Activated naive CD4-positive, alpha-beta T cell treated with anti-CD3 and anti-CD28 coated beads for 36 hours (primary cell): ENCODE measurements around the gene ACTL9. TPM values are rescaled to one million over a fixed set of nuclear protein-coding genes. Genes with fewer than 3 reads are reported as not detected.
"Not testable (repeated sequence)": the region's sequence is repeated elsewhere in the genome, so short reads cannot be mapped to it uniquely, and the experiment has no call there.

Experiments used
- CTCF ChIA-PET: fragments of 350-600 bp; sonication (Branson Sonifier 250); formaldehyde crosslinking; loops from one replicate; lab custom pipeline; 2021; ENCODE audit warnings: antibody characterized with exemption; lab: Charles Lee
- DNase-seq: peaks from one replicate; pipeline ENCODE4 v3.0.0-alpha.2; 2020
- H3K27ac Mint-ChIP-seq: one replicate; pipeline ENCODE4 v1.8.0; 2021; ENCODE audit warnings: mild to moderate bottlenecking, mixed read lengths
- H3K27me3 Mint-ChIP-seq: one replicate; pipeline ENCODE4 v1.8.0; 2021; ENCODE audit warnings: low read depth, mixed read lengths
- H3K36me3 Mint-ChIP-seq: one replicate; pipeline ENCODE4 v1.8.0; 2021; ENCODE audit warnings: low read depth, mixed read lengths
- H3K4me1 Mint-ChIP-seq: one replicate; pipeline ENCODE4 v1.8.0; 2021; ENCODE audit warnings: low read depth, mixed read lengths
- H3K4me3 Mint-ChIP-seq: one replicate; pipeline ENCODE4 v1.8.0; 2021; ENCODE audit warnings: mild to moderate bottlenecking, moderate library complexity, mixed read lengths
- H3K9me3 Mint-ChIP-seq: one replicate; pipeline ENCODE4 v1.8.0; 2021; ENCODE audit warnings: mixed read lengths
- intact Hi-C: fragments of 100-400 bp; cut with micrococcal nuclease; formaldehyde crosslinking; loops from one replicate; pipeline ENCODE4 v1.15.1; 2023
- total RNA-seq, 2 experiments: library from RNA; stranded (reverse); gene quantifications; one replicate each; pipeline ENCODE4 v1.2.3, GENCODE V29; 2021

The ACTL9 gene, protein sequence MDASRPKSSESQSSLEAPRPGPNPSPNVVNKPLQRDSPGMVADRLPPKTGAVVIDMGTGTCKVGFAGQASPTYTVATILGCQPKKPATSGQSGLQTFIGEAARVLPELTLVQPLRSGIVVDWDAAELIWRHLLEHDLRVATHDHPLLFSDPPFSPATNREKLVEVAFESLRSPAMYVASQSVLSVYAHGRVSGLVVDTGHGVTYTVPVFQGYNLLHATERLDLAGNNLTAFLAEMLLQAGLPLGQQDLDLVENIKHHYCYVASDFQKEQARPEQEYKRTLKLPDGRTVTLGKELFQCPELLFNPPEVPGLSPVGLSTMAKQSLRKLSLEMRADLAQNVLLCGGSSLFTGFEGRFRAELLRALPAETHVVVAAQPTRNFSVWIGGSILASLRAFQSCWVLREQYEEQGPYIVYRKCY
- total RNA-seq, result not detected

DNA sequence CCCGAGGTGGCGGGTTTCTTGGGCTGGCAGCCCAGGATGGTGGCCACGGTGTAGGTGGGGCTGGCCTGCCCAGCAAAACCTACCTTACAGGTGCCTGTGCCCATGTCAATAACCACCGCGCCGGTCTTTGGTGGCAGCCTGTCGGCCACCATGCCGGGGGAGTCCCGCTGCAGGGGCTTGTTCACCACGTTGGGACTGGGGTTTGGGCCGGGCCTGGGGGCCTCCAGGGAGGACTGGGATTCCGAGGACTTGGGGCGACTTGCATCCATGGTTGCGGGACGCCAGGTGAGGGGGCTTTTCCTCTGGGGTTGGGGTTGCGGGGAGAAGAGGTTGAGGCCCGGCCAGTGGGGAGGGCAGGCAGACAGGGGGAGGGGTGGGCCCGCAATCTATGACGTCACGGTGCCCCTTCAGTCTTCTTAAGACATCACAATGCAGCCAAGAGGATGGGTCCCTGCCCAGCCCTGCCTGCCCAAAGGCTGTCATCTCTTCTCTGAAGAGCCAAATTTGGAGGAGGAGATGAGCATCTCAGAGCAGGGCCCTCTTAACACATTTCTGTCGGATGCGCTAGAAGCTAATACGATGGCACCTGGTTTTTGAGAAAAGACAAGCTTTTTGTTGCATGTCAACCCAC lies at the start of gene ACTL9:
TSS of gene ACTL9 (minus strand) at position 363 of the 631 bp plus-strand sequence. CDS start at position 269, 94 bp downstream.
- CTCF ChIA-PET, result interaction anchor here (0.6 to 1.6 kb wide), 3 partner anchors 11 to 80 kb away, joined by 3 to 9 read pairs (median 3); no protein-coding TSS in a partner anchor
- no peaks in the 10 kb centered on the region for H3K36me3 Mint-ChIP-seq
- H3K27me3 Mint-ChIP-seq, result peaks cover 3% of the 10 kb centered on the region
- no peak within 1 kb of the TSS for H3K27ac Mint-ChIP-seq
- DNase-seq, result no peak
- intact Hi-C loops, result no loop called here
- H3K4me1 Mint-ChIP-seq, result peaks cover 29% of the 10 kb centered on the region
- no peaks in the 10 kb centered on the region for H3K9me3 Mint-ChIP-seq
- no peak within 1 kb of the TSS for H3K4me3 Mint-ChIP-seq

DNA sequence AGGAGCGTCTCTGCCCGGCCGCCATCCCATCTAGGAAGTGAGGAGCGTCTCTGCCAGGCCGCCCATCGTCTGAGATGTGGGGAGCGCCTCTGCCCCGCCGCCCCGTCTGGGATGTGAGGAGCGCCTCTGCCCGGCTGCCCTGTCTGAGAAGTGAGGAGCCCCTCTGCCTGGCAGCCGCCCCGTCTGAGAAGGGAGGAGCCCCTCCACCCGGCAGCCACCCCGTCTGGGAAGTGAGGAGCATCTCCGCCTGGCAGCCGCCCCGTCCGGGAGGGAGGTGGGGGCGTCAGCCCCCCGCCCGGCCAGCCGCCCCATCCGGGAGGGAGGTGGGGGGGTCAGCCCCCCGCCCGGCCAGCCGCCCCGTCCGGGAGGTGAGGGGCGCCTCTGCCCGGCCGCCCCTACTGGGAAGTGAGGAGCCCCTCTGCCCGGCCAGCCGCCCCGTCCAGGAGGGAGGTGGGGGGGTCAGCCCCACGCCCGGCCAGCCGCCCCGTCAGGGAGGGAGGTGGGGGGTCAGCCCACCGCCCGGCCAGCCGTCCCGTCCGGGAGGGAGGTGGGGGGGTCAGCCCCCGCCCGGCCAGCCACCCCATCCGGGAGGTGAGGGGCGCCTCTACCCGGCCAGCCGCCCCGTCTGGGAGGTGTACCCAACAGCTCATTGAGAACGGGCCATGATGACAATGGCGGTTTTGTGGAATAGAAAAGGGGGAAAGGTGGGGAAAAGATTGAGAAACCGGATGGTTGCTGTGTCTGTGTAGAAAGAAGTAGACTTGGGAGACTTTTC lies 40.9 kb upstream of the ACTL9 start:
- H3K27me3 Mint-ChIP-seq, DNase-seq, intact Hi-C loops, CTCF ChIA-PET, H3K4me3 Mint-ChIP-seq, H3K9me3 Mint-ChIP-seq, H3K4me1 Mint-ChIP-seq, H3K27ac Mint-ChIP-seq, H3K36me3 Mint-ChIP-seq: not testable (repeated sequence)

DNA sequence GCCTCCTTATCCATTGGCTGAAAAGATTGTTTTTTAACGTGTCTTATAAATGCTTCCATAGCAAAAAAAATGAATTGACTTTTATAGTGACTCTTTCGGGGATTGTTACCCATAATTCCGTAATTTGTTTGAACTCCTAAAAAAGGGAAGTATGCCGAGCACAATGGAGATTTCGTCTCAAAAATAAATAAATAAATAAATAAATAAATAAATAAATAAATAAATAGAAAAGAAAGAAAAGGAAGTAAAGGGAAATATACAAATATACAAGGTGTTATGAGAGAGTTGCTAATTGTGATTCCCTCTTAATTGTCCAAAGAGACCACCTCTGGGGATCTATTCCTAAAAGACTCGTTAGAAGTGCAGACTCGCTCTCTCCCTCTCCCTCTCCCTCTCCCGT lies 39.8 kb upstream of the ACTL9 start:
- Mint-ChIP-seq H3K4me1 (no peaks in the 10 kb centered on the region), H3K36me3 (no peaks in the 10 kb centered on the region), H3K27ac (no peak overlapping the region), H3K4me3 (no peak overlapping the region), H3K27me3 (no peaks in the 10 kb centered on the region), H3K9me3 (no peaks in the 10 kb centered on the region)
- intact Hi-C loops, result no loop called here
- CTCF ChIA-PET, result interaction anchor here (0.6 kb wide), 1 partner anchor 616 kb away, joined by 3 read pairs; no protein-coding TSS in a partner anchor
- no peak for DNase-seq

DNA sequence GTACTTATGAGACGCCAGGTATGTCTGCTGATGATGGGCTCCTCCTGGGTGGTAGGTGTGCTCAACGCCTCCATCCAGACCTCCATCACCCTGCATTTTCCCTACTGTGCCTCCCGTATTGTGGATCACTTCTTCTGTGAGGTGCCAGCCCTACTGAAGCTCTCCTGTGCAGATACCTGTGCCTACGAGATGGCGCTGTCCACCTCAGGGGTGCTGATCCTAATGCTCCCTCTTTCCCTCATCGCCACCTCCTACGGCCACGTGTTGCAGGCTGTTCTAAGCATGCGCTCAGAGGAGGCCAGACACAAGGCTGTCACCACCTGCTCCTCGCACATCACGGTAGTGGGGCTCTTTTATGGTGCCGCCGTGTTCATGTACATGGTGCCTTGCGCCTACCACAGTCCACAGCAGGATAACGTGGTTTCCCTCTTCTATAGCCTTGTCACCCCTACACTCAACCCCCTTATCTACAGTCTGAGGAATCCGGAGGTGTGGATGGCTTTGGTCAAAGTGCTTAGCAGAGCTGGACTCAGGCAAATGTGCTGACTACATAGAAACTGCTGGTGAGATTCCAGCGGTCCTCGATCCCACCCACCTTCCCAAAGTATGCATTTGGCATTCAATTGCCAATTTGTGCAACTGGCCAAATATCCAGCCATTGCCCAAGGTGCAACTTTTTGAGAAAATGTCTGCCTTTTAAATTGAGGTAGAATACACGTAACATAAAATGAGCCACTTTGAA lies 33.0 kb upstream of the ACTL9 start:
- DNase-seq, result peak; percentile 32

DNA sequence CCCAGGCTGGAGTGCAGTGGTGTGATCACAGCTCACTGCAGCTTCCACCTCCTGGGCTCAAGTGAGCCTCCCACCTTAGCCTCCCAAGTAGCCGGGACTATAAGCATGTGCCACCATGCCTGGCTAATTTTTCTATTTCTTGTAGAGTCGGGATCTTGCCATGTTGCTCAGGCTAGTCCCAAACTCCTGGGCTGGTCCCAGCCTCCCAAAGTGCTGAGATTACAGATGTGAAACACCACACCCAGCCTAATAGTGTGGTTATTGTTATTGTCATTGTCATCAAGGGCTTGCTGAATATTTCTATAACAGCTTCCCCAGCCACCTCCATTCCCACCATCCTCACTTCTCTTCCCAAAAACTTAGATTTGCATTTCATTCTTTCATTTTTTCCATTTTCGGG lies 25.7 kb upstream of the ACTL9 start:
- Mint-ChIP-seq H3K4me3 (no peak overlapping the region), H3K9me3 (no peaks in the 10 kb centered on the region), H3K27ac (no peak overlapping the region), H3K4me1 (no peaks in the 10 kb centered on the region), H3K27me3 (peaks cover 6% of the 10 kb centered on the region), H3K36me3 (no peaks in the 10 kb centered on the region)
- CTCF ChIA-PET, result no interaction called here
- intact Hi-C loops, result no loop called here
- DNase-seq, result no peak

More for the DNA sequence above, 33.0 kb upstream of the ACTL9 start:
- H3K4me3 Mint-ChIP-seq, result no peak overlapping the region
- no peak overlapping the region for H3K27ac Mint-ChIP-seq
- H3K27me3 Mint-ChIP-seq, result no peaks in the 10 kb centered on the region
- no peaks in the 10 kb centered on the region for H3K4me1 Mint-ChIP-seq
- intact Hi-C loops, result no loop called here
- H3K36me3 Mint-ChIP-seq, result no peaks in the 10 kb centered on the region
- H3K9me3 Mint-ChIP-seq, result no peaks in the 10 kb centered on the region
- CTCF ChIA-PET, result no interaction called here

DNA sequence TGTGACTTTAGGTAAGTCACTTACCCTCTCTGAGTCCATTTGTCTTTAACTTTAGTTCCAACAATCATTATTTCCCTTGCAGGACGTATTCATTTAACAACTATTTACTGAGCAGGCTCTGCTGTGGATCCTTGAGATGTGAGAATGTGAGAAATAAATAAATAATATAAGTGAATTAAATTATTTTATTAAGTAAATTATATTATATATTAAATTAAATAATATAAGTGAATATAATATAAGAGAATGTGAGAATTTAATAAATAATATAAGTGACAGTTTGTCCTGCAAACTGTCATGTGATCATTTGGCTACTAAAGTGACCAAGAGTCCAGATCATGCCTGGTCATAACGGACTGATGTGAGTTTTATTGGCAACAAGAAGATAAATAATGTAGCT lies 23.4 kb upstream of the ACTL9 start:
- peaks cover 6% of the 10 kb centered on the region for H3K27me3 Mint-ChIP-seq
- no peaks in the 10 kb centered on the region for H3K36me3 Mint-ChIP-seq
- intact Hi-C loops, result no loop called here
- H3K27ac Mint-ChIP-seq, result no peak overlapping the region
- CTCF ChIA-PET, result no interaction called here
- H3K4me3 Mint-ChIP-seq, result no peak overlapping the region
- peaks cover 1% of the 10 kb centered on the region for H3K9me3 Mint-ChIP-seq
- no peak for DNase-seq
- H3K4me1 Mint-ChIP-seq, result no peaks in the 10 kb centered on the region

DNA sequence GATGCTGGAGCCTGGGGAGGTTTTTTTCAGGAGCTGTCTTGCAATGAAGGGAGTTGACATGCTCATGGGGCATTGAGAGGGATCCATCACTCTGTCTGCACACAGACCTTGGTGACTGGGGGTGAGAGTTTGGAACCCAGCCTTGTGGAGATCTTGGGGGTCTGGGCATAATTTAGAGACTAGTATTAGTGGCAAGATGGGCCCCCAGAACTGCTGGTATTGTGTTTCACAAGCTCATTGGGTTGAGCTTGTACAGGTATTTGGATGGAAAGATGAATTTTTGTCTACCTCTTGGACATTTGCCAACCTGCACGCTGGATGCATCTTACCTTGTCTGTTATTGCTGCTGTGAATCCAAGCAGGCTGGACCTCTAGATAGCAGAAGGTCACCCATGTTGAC lies 22.7 kb upstream of the ACTL9 start, which contains the start of gene OR2Z1:
TSS of gene OR2Z1 (plus strand) at position 301 of the 400 bp plus-strand sequence. CDS start 9,395 bp downstream, outside the sequence.
- Mint-ChIP-seq H3K4me3 (no peak within 1 kb of the TSS), H3K27me3 (peaks cover 6% of the 10 kb centered on the region), H3K4me1 (no peaks in the 10 kb centered on the region), H3K9me3 (peaks cover 3% of the 10 kb centered on the region), H3K27ac (no peak within 1 kb of the TSS), H3K36me3 (no peaks in the 10 kb centered on the region)
- intact Hi-C loops, result no loop called here
- CTCF ChIA-PET, result no interaction called here
- no peak for DNase-seq

DNA sequence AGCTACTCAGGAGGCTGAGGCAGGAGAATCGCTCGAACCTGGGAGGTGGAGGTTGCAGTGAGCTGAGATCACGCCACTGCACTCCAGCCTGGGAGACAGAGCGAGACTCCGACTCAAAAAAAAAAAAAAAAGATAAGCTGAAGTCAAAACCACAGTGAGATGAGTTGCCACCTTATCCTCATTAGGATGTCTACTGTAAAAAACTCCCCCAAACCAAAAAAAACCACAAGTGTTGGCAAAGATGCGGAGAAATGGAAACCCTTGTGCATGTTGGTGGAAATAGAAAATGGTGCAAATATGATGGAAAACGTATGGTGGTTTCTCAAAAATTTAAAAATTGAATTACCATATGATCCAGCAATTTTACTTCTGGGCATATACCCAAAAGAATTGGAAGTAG lies 11.7 kb upstream of the ACTL9 start:
- Mint-ChIP-seq H3K4me1 (peaks cover 11% of the 10 kb centered on the region), H3K9me3 (peaks cover 10% of the 10 kb centered on the region)
- H3K36me3 Mint-ChIP-seq, H3K27me3 Mint-ChIP-seq, H3K27ac Mint-ChIP-seq, DNase-seq, intact Hi-C loops, H3K4me3 Mint-ChIP-seq, CTCF ChIA-PET: not testable (repeated sequence)

DNA sequence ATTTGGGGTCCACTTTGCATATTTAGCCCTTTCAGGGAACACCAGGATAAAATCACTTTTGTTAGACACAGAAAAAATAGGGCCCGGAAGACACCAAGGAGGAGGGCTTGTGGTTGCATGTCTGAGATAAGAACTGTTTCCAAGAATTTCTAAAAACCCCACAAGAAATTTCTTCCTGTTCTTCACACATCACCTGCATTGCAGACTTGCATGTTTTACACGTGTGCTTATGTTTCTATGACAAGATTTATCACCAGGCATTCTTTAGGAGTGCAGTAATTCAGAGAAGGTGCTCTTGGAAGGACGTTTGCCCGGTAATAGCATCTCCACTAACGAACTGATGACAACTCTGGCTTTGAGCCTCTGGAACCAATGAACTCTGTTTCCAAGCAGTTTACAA lies 7.1 kb upstream of the ACTL9 start:
- H3K4me1 Mint-ChIP-seq, result peaks cover 47% of the 10 kb centered on the region
- no peaks in the 10 kb centered on the region for H3K27me3 Mint-ChIP-seq
- no peak overlapping the region for H3K4me3 Mint-ChIP-seq
- H3K9me3 Mint-ChIP-seq, result no peaks in the 10 kb centered on the region
- H3K36me3 Mint-ChIP-seq, result no peaks in the 10 kb centered on the region
- CTCF ChIA-PET, result no interaction called here
- intact Hi-C loops, result no loop called here
- H3K27ac Mint-ChIP-seq, result no peak overlapping the region
- DNase-seq, result no peak

DNA sequence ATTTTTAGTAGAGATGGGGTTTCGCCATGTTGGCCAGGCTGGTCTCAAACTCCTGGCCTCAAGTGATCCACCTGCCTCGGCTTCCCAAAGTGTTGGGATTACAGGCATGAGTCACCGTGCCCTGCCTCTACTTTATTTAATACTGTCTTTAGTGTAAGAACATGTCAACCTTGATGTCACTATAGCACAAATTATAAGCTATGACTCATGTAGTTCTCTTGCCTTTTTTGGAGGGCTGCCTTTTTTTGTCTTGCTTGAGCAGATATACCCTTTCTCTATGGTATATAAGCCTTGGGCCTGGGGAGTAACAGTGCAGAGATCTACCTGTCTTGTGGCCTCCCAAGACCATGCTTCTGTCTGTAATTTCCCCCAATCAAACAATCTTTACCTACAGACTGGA lies 6.7 kb upstream of the ACTL9 start:
- intact Hi-C loops, DNase-seq, H3K4me3 Mint-ChIP-seq, H3K27me3 Mint-ChIP-seq, H3K36me3 Mint-ChIP-seq, CTCF ChIA-PET, H3K27ac Mint-ChIP-seq, H3K9me3 Mint-ChIP-seq: not testable (repeated sequence)
- H3K4me1 Mint-ChIP-seq, result peaks cover 48% of the 10 kb centered on the region

DNA sequence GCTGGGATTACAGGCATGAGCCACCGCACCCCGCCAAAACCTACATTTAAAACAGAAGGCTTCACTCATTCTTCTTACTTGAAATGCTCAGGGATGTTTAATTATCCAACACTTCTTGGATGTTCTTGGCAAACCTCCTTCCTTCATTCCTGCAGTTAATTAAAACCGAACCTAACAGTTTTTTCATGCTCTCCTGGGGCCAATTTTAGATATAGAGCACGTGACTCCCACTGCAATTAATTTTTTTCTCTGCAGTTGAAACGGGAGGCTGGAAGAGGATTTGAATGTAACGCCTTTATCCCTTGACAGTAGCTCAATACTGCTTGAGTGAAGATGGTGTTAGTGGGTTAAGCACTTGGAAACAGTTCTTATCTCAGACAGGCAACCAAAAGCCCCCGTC lies 4.6 kb upstream of the ACTL9 start:
- no peak overlapping the region for H3K4me3 Mint-ChIP-seq
- CTCF ChIA-PET, result interaction anchor here (0.6 to 2.3 kb wide), 2 partner anchors 9 to 49 kb away, joined by 3 to 6 read pairs; no protein-coding TSS in a partner anchor
- peaks cover 45% of the 10 kb centered on the region for H3K4me1 Mint-ChIP-seq
- H3K9me3 Mint-ChIP-seq, result no peaks in the 10 kb centered on the region
- intact Hi-C loops, result no loop called here
- H3K27me3 Mint-ChIP-seq, result no peaks in the 10 kb centered on the region
- no peaks in the 10 kb centered on the region for H3K36me3 Mint-ChIP-seq
- no peak for DNase-seq
- no peak overlapping the region for H3K27ac Mint-ChIP-seq

DNA sequence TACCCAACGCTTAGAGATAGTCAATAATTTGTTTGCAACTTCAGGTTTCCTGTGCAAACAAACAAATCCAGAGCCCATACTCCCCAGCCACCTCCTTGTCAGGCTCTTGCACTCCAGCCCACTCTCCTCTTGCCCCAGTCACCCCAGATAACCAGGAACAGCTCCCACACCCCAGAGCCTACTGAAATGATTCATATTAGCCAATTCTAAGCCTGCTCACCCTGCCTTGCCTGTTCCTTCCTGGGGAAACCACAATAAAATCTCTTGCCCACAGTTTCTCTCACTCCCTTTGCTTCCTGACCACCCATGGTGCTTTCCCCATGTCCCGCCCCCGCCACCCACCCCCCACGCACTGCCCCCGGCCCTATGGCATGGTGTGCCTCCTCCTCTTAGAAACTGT lies 3.8 kb upstream of the ACTL9 start:
- DNase-seq, result peak; percentile 31
- Mint-ChIP-seq H3K27ac (no peak overlapping the region), H3K36me3 (no peaks in the 10 kb centered on the region), H3K27me3 (no peaks in the 10 kb centered on the region), H3K4me1 (peaks cover 45% of the 10 kb centered on the region), H3K4me3 (no peak overlapping the region), H3K9me3 (no peaks in the 10 kb centered on the region)
- intact Hi-C loops, result no loop called here
- CTCF ChIA-PET, result interaction anchor here (2.3 kb wide), 1 partner anchor 48 kb away, joined by 6 read pairs; no protein-coding TSS in a partner anchor
